WTC11 (cell line): ENCODE data around the gene ZNF516. TPM values are rescaled to one million over a fixed set of nuclear protein-coding genes. Genes with fewer than 3 reads are reported as not detected.

Experiments
- ATAC-seq: fragments of 200-7000 bp; cut with Tn5 transposase; 2 replicates; pipeline ENCODE4 v1.10.0; 2021; ENCODE audit warnings: mild to moderate bottlenecking, moderate library complexity
- CTCF ChIA-PET: fragments of 300-600 bp; sonication (Branson Sonifier 250); formaldehyde crosslinking; loops from one replicate; lab custom pipeline; 2021; ENCODE audit warnings: antibody characterized with exemption; lab: Charles Lee
- POLR2A ChIA-PET: fragments of 350-600 bp; sonication (Branson Sonifier 250); formaldehyde crosslinking; loops from one replicate; lab custom pipeline; 2021; ENCODE audit warnings: antibody characterized with exemption; lab: Charles Lee
- DNase-seq: peaks from one replicate; pipeline ENCODE4 v3.0.0; 2021; ENCODE audit warnings: low spot score
- H3K27ac Mint-ChIP-seq: 2 replicates; pipeline ENCODE4 v1.8.0; 2021; ENCODE audit warnings: mixed read lengths
- H3K27me3 Mint-ChIP-seq: 2 replicates; pipeline ENCODE4 v1.8.0; 2021; ENCODE audit warnings: low read depth, mild to moderate bottlenecking, moderate library complexity, mixed read lengths
- H3K36me3 Mint-ChIP-seq: 2 replicates; pipeline ENCODE4 v1.8.0; 2021; ENCODE audit warnings: mixed read lengths
- H3K4me1 Mint-ChIP-seq: 2 replicates; pipeline ENCODE4 v1.8.0; 2022; ENCODE audit warnings: mixed read lengths
- H3K4me3 Mint-ChIP-seq: 2 replicates; pipeline ENCODE4 v1.8.0; 2021; ENCODE audit warnings: mild to moderate bottlenecking, moderate library complexity, mixed read lengths
- H3K9me3 Mint-ChIP-seq: 2 replicates; pipeline ENCODE4 v1.8.0; 2021; ENCODE audit warnings: mixed read lengths
- CBFB ChIP-seq: sonication (generic); formaldehyde crosslinking; IDR thresholded peaks from 2 replicates; pipeline ENCODE4 v1.8.1; 2022; ENCODE audit warnings: mild to moderate bottlenecking, low read depth, missing genetic modification reagents
- CREB1 ChIP-seq: sonication (generic); formaldehyde crosslinking; IDR thresholded peaks from 2 replicates; pipeline ENCODE4 v1.8.0; 2023; ENCODE audit warnings: mild to moderate bottlenecking, missing genetic modification reagents
- CREM ChIP-seq: sonication (generic); formaldehyde crosslinking; IDR thresholded peaks from 2 replicates; pipeline ENCODE4 v1.8.1; 2022; ENCODE audit warnings: mild to moderate bottlenecking, missing genetic modification reagents, moderate library complexity
- EMX1 ChIP-seq: fragments of 250-450 bp; sonication (Bioruptor Pico); IDR thresholded peaks from 2 replicates; pipeline ENCODE4 v1.8.0; 2021; ENCODE audit warnings: mild to moderate bottlenecking
- ESRRA ChIP-seq: sonication (generic); formaldehyde crosslinking; IDR thresholded peaks from 2 replicates; pipeline ENCODE4 v1.8.1; 2022; ENCODE audit warnings: mild to moderate bottlenecking, missing genetic modification reagents, borderline replicate concordance
- FOXJ3 ChIP-seq: sonication (generic); formaldehyde crosslinking; IDR thresholded peaks from 2 replicates; pipeline ENCODE4 v1.9.0; 2021; ENCODE audit warnings: missing genetic modification reagents, mild to moderate bottlenecking, borderline replicate concordance
- FOXK1 ChIP-seq: sonication (generic); formaldehyde crosslinking; IDR thresholded peaks from 2 replicates; pipeline ENCODE4 v1.8.0; 2022; ENCODE audit warnings: mild to moderate bottlenecking, moderate library complexity, missing genetic modification reagents
- FOXP1 ChIP-seq: sonication (generic); formaldehyde crosslinking; IDR thresholded peaks from 2 replicates; pipeline ENCODE4 v1.8.0; 2022; ENCODE audit warnings: missing genetic modification reagents, mild to moderate bottlenecking, moderate library complexity, borderline replicate concordance
- NR2C2 ChIP-seq: sonication (generic); formaldehyde crosslinking; IDR thresholded peaks from 2 replicates; pipeline ENCODE4 v1.8.0; 2022; ENCODE audit warnings: mild to moderate bottlenecking, missing genetic modification reagents
- NR3C1 ChIP-seq: sonication (generic); formaldehyde crosslinking; conservative IDR thresholded peaks from 2 replicates; pipeline ENCODE4 v1.8.1; 2023; ENCODE audit warnings: low read depth, mild to moderate bottlenecking, missing genetic modification reagents
- OVOL2 ChIP-seq: fragments of 250-450 bp; sonication (Bioruptor Pico); IDR thresholded peaks from 2 replicates; pipeline ENCODE4 v1.9.0; 2021; ENCODE audit warnings: mild to moderate bottlenecking, borderline replicate concordance
- ZNF219 ChIP-seq: sonication (generic); formaldehyde crosslinking; IDR thresholded peaks from 2 replicates; pipeline ENCODE4 v1.8.0; 2023; ENCODE audit warnings: missing genetic modification reagents, mild to moderate bottlenecking, borderline replicate concordance
- ZNF263 ChIP-seq: sonication (generic); formaldehyde crosslinking; IDR thresholded peaks from 2 replicates; pipeline ENCODE4 v1.8.1; 2022; ENCODE audit warnings: low read depth, mild to moderate bottlenecking, moderate library complexity, missing genetic modification reagents
- total RNA-seq: library from RNA; stranded (reverse); gene quantifications from 3 replicates; pipeline ENCODE4 v1.2.3, GENCODE V29; 2021
- TF ChIP-seq, protein P1 (sequence below): sonication (generic); formaldehyde crosslinking; IDR thresholded peaks from 2 replicates; pipeline ENCODE4 v1.8.1; 2023; ENCODE audit warnings: mild to moderate bottlenecking, moderate library complexity, missing genetic modification reagents
- TF ChIP-seq, protein P2 (sequence below): sonication (generic); formaldehyde crosslinking; IDR thresholded peaks from 2 replicates; pipeline ENCODE4 v1.8.0; 2022; ENCODE audit warnings: mild to moderate bottlenecking, missing genetic modification reagents
- TF ChIP-seq, protein P3 (sequence below): sonication (generic); formaldehyde crosslinking; conservative IDR thresholded peaks from 2 replicates; pipeline ENCODE4 v1.8.1; 2023; ENCODE audit warnings: mild to moderate bottlenecking, low read depth, missing genetic modification reagents, moderate library complexity
- TF ChIP-seq, protein P4 (sequence below): sonication (generic); formaldehyde crosslinking; IDR thresholded peaks from 2 replicates; pipeline ENCODE4 v1.8.1; 2023; ENCODE audit warnings: mild to moderate bottlenecking, missing genetic modification reagents, moderate library complexity
- TF ChIP-seq, protein P5 (sequence below): fragments of 250-450 bp; sonication (Bioruptor Pico); IDR thresholded peaks from 2 replicates; pipeline ENCODE4 v1.9.0; 2021; ENCODE audit warnings: mild to moderate bottlenecking
- TF ChIP-seq, protein P6 (sequence below): fragments of 250-450 bp; sonication (Bioruptor Pico); IDR thresholded peaks from 2 replicates; pipeline ENCODE4 v2.1.2; 2022; ENCODE audit warnings: mild to moderate bottlenecking, moderate library complexity
- TF ChIP-seq, protein P7 (sequence below): fragments of 250-450 bp; sonication (Bioruptor Pico); IDR thresholded peaks from 2 replicates; pipeline ENCODE4 v1.9.0; 2021; ENCODE audit warnings: mild to moderate bottlenecking

Gene ZNF516
- total RNA-seq, 1 experiment from 2014 or later = 58.6 TPM

DNA sequence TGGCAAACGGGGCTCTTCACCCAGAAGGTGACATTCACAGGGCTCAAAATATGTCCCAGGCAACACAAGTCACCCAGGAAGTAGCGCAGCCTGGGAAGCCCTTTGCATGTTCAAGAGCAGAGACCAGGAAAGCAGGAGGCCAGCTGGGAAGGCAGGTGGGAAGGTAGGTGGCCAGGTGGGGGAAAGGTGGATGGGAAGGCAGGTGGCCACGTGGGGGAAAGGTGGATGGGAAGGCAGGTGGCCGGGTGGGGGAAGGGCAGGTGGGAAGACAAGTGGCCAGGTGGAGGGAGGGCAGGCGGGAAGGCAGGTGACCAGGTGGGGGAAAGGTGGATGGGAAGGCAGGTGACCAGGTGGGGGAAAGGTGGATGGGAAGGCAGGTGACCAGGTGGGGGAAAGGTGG is 102.7 kb downstream of the ZNF516 start:
- POLR2A ChIA-PET = no interaction called here
- H3K36me3 Mint-ChIP-seq = peaks cover 7% of the 10 kb centered on the region
- no peaks in the 10 kb centered on the region for H3K27me3 Mint-ChIP-seq
- ATAC-seq = no peak
- no peak for TF ChIP-seq FOXJ3
- TF ChIP-seq FOXP1 = no peak
- TF ChIP-seq, protein P1, sequence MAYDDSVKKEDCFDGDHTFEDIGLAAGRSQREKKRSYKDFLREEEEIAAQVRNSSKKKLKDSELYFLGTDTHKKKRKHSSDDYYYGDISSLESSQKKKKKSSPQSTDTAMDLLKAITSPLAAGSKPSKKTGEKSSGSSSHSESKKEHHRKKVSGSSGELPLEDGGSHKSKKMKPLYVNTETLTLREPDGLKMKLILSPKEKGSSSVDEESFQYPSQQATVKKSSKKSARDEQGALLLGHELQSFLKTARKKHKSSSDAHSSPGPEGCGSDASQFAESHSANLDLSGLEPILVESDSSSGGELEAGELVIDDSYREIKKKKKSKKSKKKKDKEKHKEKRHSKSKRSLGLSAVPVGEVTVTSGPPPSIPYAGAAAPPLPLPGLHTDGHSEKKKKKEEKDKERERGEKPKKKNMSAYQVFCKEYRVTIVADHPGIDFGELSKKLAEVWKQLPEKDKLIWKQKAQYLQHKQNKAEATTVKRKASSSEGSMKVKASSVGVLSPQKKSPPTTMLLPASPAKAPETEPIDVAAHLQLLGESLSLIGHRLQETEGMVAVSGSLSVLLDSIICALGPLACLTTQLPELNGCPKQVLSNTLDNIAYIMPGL (CRISPR knock-in tag) = no peak
- TF ChIP-seq, protein P2, sequence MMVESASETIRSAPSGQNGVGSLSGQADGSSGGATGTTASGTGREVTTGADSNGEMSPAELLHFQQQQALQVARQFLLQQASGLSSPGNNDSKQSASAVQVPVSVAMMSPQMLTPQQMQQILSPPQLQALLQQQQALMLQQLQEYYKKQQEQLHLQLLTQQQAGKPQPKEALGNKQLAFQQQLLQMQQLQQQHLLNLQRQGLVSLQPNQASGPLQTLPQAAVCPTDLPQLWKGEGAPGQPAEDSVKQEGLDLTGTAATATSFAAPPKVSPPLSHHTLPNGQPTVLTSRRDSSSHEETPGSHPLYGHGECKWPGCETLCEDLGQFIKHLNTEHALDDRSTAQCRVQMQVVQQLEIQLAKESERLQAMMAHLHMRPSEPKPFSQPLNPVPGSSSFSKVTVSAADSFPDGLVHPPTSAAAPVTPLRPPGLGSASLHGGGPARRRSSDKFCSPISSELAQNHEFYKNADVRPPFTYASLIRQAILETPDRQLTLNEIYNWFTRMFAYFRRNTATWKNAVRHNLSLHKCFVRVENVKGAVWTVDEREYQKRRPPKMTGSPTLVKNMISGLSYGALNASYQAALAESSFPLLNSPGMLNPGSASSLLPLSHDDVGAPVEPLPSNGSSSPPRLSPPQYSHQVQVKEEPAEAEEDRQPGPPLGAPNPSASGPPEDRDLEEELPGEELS (CRISPR knock-in tag) = no peak
- TF ChIP-seq CREB1 (CRISPR knock-in tag) = no peak
- TF ChIP-seq, protein P3, sequence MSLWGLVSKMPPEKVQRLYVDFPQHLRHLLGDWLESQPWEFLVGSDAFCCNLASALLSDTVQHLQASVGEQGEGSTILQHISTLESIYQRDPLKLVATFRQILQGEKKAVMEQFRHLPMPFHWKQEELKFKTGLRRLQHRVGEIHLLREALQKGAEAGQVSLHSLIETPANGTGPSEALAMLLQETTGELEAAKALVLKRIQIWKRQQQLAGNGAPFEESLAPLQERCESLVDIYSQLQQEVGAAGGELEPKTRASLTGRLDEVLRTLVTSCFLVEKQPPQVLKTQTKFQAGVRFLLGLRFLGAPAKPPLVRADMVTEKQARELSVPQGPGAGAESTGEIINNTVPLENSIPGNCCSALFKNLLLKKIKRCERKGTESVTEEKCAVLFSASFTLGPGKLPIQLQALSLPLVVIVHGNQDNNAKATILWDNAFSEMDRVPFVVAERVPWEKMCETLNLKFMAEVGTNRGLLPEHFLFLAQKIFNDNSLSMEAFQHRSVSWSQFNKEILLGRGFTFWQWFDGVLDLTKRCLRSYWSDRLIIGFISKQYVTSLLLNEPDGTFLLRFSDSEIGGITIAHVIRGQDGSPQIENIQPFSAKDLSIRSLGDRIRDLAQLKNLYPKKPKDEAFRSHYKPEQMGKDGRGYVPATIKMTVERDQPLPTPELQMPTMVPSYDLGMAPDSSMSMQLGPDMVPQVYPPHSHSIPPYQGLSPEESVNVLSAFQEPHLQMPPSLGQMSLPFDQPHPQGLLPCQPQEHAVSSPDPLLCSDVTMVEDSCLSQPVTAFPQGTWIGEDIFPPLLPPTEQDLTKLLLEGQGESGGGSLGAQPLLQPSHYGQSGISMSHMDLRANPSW = no peak
- no peak for TF ChIP-seq ZNF219 (CRISPR knock-in tag)
- TF ChIP-seq NR3C1 (CRISPR knock-in tag) = no peak
- TF ChIP-seq, all 79 proteins: peak for 0
- CTCF ChIA-PET = no interaction called here
- no peak overlapping the region for H3K4me3 Mint-ChIP-seq
- no peak overlapping the region for H3K27ac Mint-ChIP-seq
- DNase-seq = no peak
- peaks cover 11% of the 10 kb centered on the region; the same call in 1 of the 2 replicates for H3K9me3 Mint-ChIP-seq
- H3K4me1 Mint-ChIP-seq = peaks cover 29% of the 10 kb centered on the region

DNA sequence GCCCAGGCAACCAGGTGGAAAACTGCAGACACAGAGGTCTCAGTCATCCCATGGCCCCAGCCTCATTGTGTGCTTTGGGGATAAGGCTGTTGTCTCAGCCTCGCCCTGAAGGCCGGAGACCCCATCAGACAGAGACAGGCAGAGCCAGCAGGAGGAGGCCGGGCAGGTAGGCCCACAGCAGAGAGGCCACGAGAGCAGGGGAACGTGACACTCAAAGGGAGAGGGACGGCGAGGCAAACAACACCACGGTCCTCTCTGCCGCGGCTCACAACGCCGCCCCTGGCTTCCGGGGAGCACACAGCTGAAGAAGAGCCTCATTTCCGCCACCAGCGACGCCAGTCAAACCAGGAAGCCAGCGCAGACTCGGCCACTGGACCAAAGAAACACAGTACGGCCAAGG is 103.3 kb downstream of the ZNF516 start:
- no peak overlapping the region for H3K27ac Mint-ChIP-seq
- ChIA-PET CTCF (no interaction called here), POLR2A (no interaction called here)
- ATAC-seq (no peak), DNase-seq (no peak)
- no peak overlapping the region for H3K4me3 Mint-ChIP-seq
- peaks cover 33% of the 10 kb centered on the region for H3K4me1 Mint-ChIP-seq
- H3K9me3 Mint-ChIP-seq = peaks cover 11% of the 10 kb centered on the region; the same call in 1 of the 2 replicates
- no peaks in the 10 kb centered on the region for H3K27me3 Mint-ChIP-seq
- H3K36me3 Mint-ChIP-seq = peaks cover 7% of the 10 kb centered on the region
- TF ChIP-seq CREM (CRISPR knock-in tag) (no peak), CBFB (CRISPR knock-in tag) (no peak), OVOL2 (CRISPR knock-in tag) (no peak), EMX1 (CRISPR knock-in tag) (no peak), FOXK1 (CRISPR knock-in tag) (no peak), ZNF263 (CRISPR knock-in tag) (no peak), ESRRA (CRISPR knock-in tag) (no peak), NR2C2 (CRISPR knock-in tag) (no peak), NR3C1 (CRISPR knock-in tag) (no peak)
- TF ChIP-seq, protein P4, sequence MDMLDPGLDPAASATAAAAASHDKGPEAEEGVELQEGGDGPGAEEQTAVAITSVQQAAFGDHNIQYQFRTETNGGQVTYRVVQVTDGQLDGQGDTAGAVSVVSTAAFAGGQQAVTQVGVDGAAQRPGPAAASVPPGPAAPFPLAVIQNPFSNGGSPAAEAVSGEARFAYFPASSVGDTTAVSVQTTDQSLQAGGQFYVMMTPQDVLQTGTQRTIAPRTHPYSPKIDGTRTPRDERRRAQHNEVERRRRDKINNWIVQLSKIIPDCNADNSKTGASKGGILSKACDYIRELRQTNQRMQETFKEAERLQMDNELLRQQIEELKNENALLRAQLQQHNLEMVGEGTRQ (CRISPR knock-in tag) = no peak
- TF ChIP-seq, protein P5, sequence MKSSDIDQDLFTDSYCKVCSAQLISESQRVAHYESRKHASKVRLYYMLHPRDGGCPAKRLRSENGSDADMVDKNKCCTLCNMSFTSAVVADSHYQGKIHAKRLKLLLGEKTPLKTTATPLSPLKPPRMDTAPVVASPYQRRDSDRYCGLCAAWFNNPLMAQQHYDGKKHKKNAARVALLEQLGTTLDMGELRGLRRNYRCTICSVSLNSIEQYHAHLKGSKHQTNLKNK (CRISPR knock-in tag) = no peak
- TF ChIP-seq, protein P6, sequence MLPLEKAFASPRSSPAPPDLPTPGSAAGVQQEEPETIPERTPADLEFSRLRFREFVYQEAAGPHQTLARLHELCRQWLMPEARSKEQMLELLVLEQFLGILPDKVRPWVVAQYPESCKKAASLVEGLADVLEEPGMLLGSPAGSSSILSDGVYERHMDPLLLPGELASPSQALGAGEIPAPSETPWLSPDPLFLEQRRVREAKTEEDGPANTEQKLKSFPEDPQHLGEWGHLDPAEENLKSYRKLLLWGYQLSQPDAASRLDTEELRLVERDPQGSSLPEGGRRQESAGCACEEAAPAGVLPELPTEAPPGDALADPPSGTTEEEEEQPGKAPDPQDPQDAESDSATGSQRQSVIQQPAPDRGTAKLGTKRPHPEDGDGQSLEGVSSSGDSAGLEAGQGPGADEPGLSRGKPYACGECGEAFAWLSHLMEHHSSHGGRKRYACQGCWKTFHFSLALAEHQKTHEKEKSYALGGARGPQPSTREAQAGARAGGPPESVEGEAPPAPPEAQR (CRISPR knock-in tag) = no peak
- TF ChIP-seq, protein P7, sequence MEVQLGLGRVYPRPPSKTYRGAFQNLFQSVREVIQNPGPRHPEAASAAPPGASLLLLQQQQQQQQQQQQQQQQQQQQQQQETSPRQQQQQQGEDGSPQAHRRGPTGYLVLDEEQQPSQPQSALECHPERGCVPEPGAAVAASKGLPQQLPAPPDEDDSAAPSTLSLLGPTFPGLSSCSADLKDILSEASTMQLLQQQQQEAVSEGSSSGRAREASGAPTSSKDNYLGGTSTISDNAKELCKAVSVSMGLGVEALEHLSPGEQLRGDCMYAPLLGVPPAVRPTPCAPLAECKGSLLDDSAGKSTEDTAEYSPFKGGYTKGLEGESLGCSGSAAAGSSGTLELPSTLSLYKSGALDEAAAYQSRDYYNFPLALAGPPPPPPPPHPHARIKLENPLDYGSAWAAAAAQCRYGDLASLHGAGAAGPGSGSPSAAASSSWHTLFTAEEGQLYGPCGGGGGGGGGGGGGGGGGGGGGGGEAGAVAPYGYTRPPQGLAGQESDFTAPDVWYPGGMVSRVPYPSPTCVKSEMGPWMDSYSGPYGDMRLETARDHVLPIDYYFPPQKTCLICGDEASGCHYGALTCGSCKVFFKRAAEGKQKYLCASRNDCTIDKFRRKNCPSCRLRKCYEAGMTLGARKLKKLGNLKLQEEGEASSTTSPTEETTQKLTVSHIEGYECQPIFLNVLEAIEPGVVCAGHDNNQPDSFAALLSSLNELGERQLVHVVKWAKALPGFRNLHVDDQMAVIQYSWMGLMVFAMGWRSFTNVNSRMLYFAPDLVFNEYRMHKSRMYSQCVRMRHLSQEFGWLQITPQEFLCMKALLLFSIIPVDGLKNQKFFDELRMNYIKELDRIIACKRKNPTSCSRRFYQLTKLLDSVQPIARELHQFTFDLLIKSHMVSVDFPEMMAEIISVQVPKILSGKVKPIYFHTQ (CRISPR knock-in tag) = no peak
- TF ChIP-seq, protein P3 = no peak
